ENCODE measurements around the gene CHCHD3. TPM values are rescaled to one million over a fixed set of nuclear protein-coding genes. Genes with fewer than 3 reads are reported as not detected.

The CHCHD3 gene
- total RNA-seq, 1 donor from 2014 or later = 107 TPM

DNA sequence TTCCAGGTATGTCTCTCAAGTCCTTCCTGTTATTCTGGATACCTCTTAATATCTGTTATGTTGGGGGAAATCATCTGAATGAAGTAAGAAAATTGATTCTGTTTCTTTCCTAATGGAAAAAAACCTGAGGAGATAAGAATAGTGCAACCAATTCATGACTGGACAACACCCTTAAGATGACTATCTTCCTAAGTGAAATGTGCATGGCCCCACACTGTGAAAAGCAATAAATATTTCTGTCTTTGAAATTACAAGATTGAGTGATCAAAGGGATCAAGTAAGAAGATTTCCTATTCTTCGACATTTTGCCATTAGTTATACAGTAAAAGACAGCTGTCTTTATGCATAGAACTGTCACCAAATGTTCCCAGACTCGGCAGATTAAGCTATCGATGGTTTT is 73.9 kb downstream of the CHCHD3 start:
- TF ChIP-seq, protein P1, sequence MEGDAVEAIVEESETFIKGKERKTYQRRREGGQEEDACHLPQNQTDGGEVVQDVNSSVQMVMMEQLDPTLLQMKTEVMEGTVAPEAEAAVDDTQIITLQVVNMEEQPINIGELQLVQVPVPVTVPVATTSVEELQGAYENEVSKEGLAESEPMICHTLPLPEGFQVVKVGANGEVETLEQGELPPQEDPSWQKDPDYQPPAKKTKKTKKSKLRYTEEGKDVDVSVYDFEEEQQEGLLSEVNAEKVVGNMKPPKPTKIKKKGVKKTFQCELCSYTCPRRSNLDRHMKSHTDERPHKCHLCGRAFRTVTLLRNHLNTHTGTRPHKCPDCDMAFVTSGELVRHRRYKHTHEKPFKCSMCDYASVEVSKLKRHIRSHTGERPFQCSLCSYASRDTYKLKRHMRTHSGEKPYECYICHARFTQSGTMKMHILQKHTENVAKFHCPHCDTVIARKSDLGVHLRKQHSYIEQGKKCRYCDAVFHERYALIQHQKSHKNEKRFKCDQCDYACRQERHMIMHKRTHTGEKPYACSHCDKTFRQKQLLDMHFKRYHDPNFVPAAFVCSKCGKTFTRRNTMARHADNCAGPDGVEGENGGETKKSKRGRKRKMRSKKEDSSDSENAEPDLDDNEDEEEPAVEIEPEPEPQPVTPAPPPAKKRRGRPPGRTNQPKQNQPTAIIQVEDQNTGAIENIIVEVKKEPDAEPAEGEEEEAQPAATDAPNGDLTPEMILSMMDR (conservative IDR thresholded peaks at IDR 0.05) = no peak
- no peaks in the 10 kb centered on the region for H3K9me3 Mint-ChIP-seq
- H3K4me3 Mint-ChIP-seq = no peak overlapping the region
- peaks cover 4% of the 10 kb centered on the region for H3K36me3 Mint-ChIP-seq (ENCODE audit: low read depth)
- H3K27me3 Mint-ChIP-seq (ENCODE audit: low read depth) = no peaks in the 10 kb centered on the region
- DNase-seq (ENCODE audit: low read depth, low spot score) = no peak
- H3K27ac Mint-ChIP-seq (ENCODE audit: unreplicated experiment) = no peak overlapping the region
- peaks cover 18% of the 10 kb centered on the region for H3K4me1 Mint-ChIP-seq

DNA sequence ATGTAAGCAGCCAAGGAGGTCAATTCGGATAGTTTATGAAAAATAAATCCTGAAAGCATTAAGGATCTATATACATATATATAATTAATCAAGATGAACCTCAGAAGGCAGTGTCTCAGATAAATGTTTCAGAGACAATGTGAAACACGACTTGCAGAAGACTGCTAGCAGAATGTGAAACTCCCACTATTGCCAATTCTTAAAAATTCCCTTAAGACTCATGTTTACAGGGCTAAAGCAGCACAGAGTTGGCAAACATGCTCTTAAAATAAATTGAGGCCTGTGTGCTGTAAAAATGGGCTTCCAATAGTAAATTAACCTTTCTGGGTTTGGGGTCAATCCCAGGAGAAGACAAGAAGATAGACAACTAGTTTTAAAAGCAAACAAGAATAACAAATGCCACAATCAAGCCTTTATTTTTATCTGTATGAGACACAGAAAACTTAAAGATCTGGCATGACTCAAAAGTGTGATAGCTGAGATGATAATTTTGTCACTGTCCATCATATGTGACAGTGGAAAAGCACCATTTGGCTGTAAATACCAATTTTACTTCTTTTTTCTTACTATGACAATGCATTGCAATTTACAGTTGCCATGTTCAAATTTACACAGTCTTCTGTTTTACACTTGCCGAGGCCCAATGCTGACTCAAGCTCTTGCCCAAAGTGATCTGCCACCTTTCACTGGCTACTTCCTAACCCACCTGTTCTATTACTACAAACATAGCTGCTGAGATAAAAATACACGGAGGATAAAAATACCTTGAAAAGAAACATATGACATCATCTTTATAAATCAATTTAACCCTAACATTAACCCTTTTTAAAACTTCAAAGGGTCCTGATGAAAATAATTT is 78.6 kb downstream of the CHCHD3 start:
- DNase-seq (ENCODE audit: low read depth, low spot score) = no peak
- Mint-ChIP-seq H3K4me1 (peaks cover 21% of the 10 kb centered on the region), H3K9me3 (no peaks in the 10 kb centered on the region), H3K4me3 (no peak overlapping the region), H3K27ac (ENCODE audit: unreplicated experiment) (no peak overlapping the region), H3K27me3 (ENCODE audit: low read depth) (no peaks in the 10 kb centered on the region), H3K36me3 (ENCODE audit: low read depth) (peaks cover 4% of the 10 kb centered on the region)
- TF ChIP-seq, protein P1 (conservative IDR thresholded peaks at IDR 0.05) = no peak

DNA sequence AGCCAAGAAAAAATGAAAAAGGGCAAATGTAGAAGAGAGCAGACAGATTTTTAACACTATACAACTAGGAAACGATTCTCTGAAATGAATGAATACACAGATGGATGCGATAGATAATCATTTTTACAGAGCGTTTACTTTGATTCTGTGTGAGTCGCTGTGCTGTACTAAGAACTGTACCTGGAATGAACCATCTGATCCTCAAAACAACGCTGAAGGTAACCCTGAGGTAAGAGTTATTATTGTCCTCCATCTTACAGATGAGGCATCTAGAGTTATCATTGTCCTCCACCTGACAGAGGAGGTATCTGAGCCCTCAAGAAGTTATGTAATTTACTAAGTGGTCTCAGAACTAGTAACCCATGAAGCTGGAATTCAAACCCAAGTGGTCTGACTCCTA is 80.2 kb downstream of the CHCHD3 start:
- DNase-seq (ENCODE audit: low read depth, low spot score) = no peak
- Mint-ChIP-seq H3K27ac (ENCODE audit: unreplicated experiment) (no peak overlapping the region), H3K4me3 (no peak overlapping the region), H3K9me3 (no peaks in the 10 kb centered on the region), H3K4me1 (peaks cover 21% of the 10 kb centered on the region), H3K27me3 (ENCODE audit: low read depth) (no peaks in the 10 kb centered on the region), H3K36me3 (ENCODE audit: low read depth) (peaks cover 4% of the 10 kb centered on the region)
- TF ChIP-seq, protein P1 (conservative IDR thresholded peaks at IDR 0.05) = no peak

DNA sequence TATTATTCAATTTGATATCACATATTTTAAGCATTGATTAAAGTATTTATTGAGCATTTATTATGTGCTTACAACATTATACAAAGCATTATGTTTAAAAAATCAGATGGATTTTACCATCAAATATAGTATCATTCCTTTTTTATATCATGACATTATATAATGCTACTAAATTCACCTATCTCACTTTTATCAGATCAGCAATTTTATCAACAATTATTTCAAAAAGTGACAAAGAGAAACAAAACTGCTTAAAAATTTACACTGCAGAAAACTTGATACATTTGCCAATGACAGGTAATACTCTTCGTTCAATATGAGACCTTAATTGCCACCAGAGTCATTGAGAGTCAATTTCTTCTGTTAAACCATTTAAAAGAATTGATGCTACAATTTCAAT is 82.0 kb downstream of the CHCHD3 start:
- Mint-ChIP-seq H3K27me3 (ENCODE audit: low read depth) (no peaks in the 10 kb centered on the region), H3K36me3 (ENCODE audit: low read depth) (peaks cover 4% of the 10 kb centered on the region), H3K4me3 (no peak overlapping the region), H3K27ac (ENCODE audit: unreplicated experiment) (no peak overlapping the region), H3K9me3 (no peaks in the 10 kb centered on the region), H3K4me1 (peaks cover 21% of the 10 kb centered on the region)
- no peak for DNase-seq (ENCODE audit: low read depth, low spot score)
- TF ChIP-seq, protein P1 (conservative IDR thresholded peaks at IDR 0.05) = no peak

DNA sequence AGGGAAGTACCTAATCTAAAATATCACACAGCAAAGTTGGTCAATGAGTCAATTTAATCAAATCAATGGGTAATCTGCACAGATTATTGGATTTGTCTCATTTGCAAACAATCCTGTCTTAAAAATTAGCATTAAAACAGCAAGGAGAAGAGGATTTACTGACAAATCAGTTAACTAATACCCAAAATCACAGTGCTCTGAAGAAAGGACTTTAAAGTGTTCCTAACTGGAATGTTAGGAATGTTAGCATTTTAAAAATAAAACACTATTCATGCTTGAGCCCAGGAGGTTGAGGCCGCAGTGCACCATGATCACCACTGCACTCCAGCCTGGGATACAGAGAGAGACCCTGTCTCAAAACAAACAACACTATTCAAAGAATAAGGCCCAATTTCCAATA is 83.1 kb downstream of the CHCHD3 start:
- no peak for DNase-seq (ENCODE audit: low read depth, low spot score)
- TF ChIP-seq, protein P1 (conservative IDR thresholded peaks at IDR 0.05) = no peak
- H3K36me3 Mint-ChIP-seq (ENCODE audit: low read depth) = no peaks in the 10 kb centered on the region
- peaks cover 21% of the 10 kb centered on the region for H3K4me1 Mint-ChIP-seq
- no peaks in the 10 kb centered on the region for H3K9me3 Mint-ChIP-seq
- H3K27ac Mint-ChIP-seq (ENCODE audit: unreplicated experiment) = no peak overlapping the region
- no peak overlapping the region for H3K4me3 Mint-ChIP-seq
- H3K27me3 Mint-ChIP-seq (ENCODE audit: low read depth) = no peaks in the 10 kb centered on the region

Data from neural crest cell (in vitro differentiated cells).